Measurements from ENCODE around the gene ZNF700. TPM values are rescaled to one million over a fixed set of nuclear protein-coding genes. Genes with fewer than 3 reads are reported as not detected.

Gene ZNF700
- total and polyA plus RNA-seq, 9 of the 15 experiments (the other 6 are each of a cell fraction or from before 2014, with no cell fraction given) = 10.3 to 24.7 (median 14.1) TPM

GRCh38 chr19:11890634-11891033 lies 34.3 kb upstream of the ZNF700 start:
- H3K4me1 ChIP-seq (replicated peaks in 1 of 2; ENCODE audit: control insufficient read depth in 2 of 2, insufficient read depth in 2 of 2, low read length in 2 of 2) = peaks cover 14 to 21% of the 10 kb centered on the region in 2 experiments; a peak in 4 of 5 replicates
- H3K36me3 ChIP-seq (ENCODE audit: control insufficient read depth, insufficient read depth, low read length) = no peaks in the 10 kb centered on the region
- H3K9ac ChIP-seq (ENCODE audit: insufficient read depth in 1 of 2, low read depth in 2 of 2, low read length in 2 of 2) = no peak overlapping the region
- H3K9me3 ChIP-seq (replicated peaks; ENCODE audit: control insufficient read depth, insufficient read depth, low read depth, low read length) = no peaks in the 10 kb centered on the region
- no peaks in the 10 kb centered on the region for H3K79me2 ChIP-seq (ENCODE audit: control insufficient read depth, insufficient read depth, low read length)
- no peak overlapping the region for H3K27ac ChIP-seq (ENCODE audit: extremely low read depth, low read depth, low read length)
- FAIRE-seq (no peak), DNase-seq (ENCODE audit: extremely low read depth in 1 of 4, low spot score in 3 of 4) (no peak), ATAC-seq (no peak)
- ChIA-PET POLR2A (no interaction called here), CTCF (ENCODE audit: low intra/inter-chr PET ratio) (interaction anchor here (0.5 kb wide), 1 partner anchor 1132 kb away, joined by 3 read pairs; no protein-coding TSS in a partner anchor)
- TF ChIP-seq ZNF507 (tag; conservative IDR thresholded peaks at IDR 0.05) = no peak
- TF ChIP-seq TCFL5 (CRISPR knock-in tag; conservative IDR thresholded peaks at IDR 0.05) = no peak
- no peak for TF ChIP-seq GATAD2A (IDR thresholded peaks at IDR 0.05)
- no peak for TF ChIP-seq KAT7 (CRISPR knock-in tag; IDR thresholded peaks at IDR 0.05; ENCODE audit: borderline replicate concordance)
- H3K9me1 ChIP-seq (ENCODE audit: control insufficient read depth, insufficient read depth, low read length) = no peaks in the 10 kb centered on the region
- no peaks in the 10 kb centered on the region for H3K27me3 ChIP-seq (ENCODE audit: control insufficient read depth in 2 of 2, insufficient read depth in 2 of 2, low read length in 2 of 2)
- no peak overlapping the region for H3K4me2 ChIP-seq (ENCODE audit: insufficient read depth, low read length)
- in situ Hi-C loops (cut with MboI) = no loop called here
- intact Hi-C loops (cut with micrococcal nuclease) = no loop called here
- WGBS (ENCODE audit: insufficient coverage, low coverage, missing lambda C conversion rate) = 62% methylated on average over 5 of the region's 5 CpGs
- no TSS peak for BruUV-seq (replicated peaks)
- no peaks in the 10 kb centered on the region for H4K20me1 ChIP-seq (replicated peaks; ENCODE audit: control insufficient read depth, insufficient read depth, low read length)
- H3K4me3 ChIP-seq = no peak overlapping the region
- H2AFZ ChIP-seq (ENCODE audit: low read depth, low read length) = no peak overlapping the region

GRCh38 chr19:11894851-11895250 lies 30.1 kb upstream of the ZNF700 start:
- CTCF ChIA-PET (ENCODE audit: low intra/inter-chr PET ratio) = no interaction called here
- H3K9me1 ChIP-seq (ENCODE audit: control insufficient read depth, insufficient read depth, low read length) = no peaks in the 10 kb centered on the region
- H4K20me1 ChIP-seq (replicated peaks; ENCODE audit: control insufficient read depth, insufficient read depth, low read length) = no peaks in the 10 kb centered on the region
- no peaks in the 10 kb centered on the region for H3K9me3 ChIP-seq (replicated peaks; ENCODE audit: control insufficient read depth, insufficient read depth, low read depth, low read length)
- WGBS (ENCODE audit: insufficient coverage, low coverage, missing lambda C conversion rate) = 18% methylated on average over 6 of the region's 6 CpGs
- DNase-seq (ENCODE audit: extremely low read depth in 1 of 4, low spot score in 3 of 4) (peak in 1 of 4 experiments; percentile 30), ATAC-seq (peak; percentile 63), FAIRE-seq (peak; percentile 58)
- H3K4me3 ChIP-seq = no peak overlapping the region
- H3K27ac ChIP-seq (ENCODE audit: extremely low read depth, low read depth, low read length) = no peak overlapping the region
- no peaks in the 10 kb centered on the region for H3K27me3 ChIP-seq (ENCODE audit: control insufficient read depth in 2 of 2, insufficient read depth in 2 of 2, low read length in 2 of 2)
- no peaks in the 10 kb centered on the region for H3K36me3 ChIP-seq (ENCODE audit: control insufficient read depth, insufficient read depth, low read length)
- POLR2A ChIA-PET = no interaction called here
- intact Hi-C loops (cut with micrococcal nuclease) = no loop called here
- H3K4me1 ChIP-seq (replicated peaks in 1 of 2; ENCODE audit: control insufficient read depth in 2 of 2, insufficient read depth in 2 of 2, low read length in 2 of 2) = peaks cover 0 to 6% of the 10 kb centered on the region in 2 experiments; a peak in 3 of 5 replicates
- H3K9ac ChIP-seq (ENCODE audit: insufficient read depth in 1 of 2, low read depth in 2 of 2, low read length in 2 of 2) = no peak overlapping the region
- no peak overlapping the region for H2AFZ ChIP-seq (ENCODE audit: low read depth, low read length)
- no peaks in the 10 kb centered on the region for H3K79me2 ChIP-seq (ENCODE audit: control insufficient read depth, insufficient read depth, low read length)
- in situ Hi-C loops (cut with MboI) = no loop called here
- H3K4me2 ChIP-seq (ENCODE audit: insufficient read depth, low read length) = no peak overlapping the region
- no TSS peak for BruUV-seq (replicated peaks)
- no peak for TF ChIP-seq ZNF707 (CRISPR knock-in tag; conservative IDR thresholded peaks at IDR 0.05)
- TF ChIP-seq TRIM25 (IDR thresholded peaks at IDR 0.05; ENCODE audit: borderline replicate concordance) = no peak
- no peak for TF ChIP-seq EWSR1 (IDR thresholded peaks at IDR 0.05; ENCODE audit: borderline replicate concordance, low read depth, partially characterized antibody)
- TF ChIP-seq ELK1 (CRISPR knock-in tag; IDR thresholded peaks at IDR 0.05) = no peak
- peak; percentile 24; the same call in 1 of the 2 replicates for TF ChIP-seq ARID1B (IDR thresholded peaks at IDR 0.05)
- no peak for TF ChIP-seq CREB1 (IDR thresholded peaks at IDR 0.05)
- TF ChIP-seq CREB1 (CRISPR knock-in tag; IDR thresholded peaks at IDR 0.05) = no peak
- no peak for TF ChIP-seq ZNF655 (CRISPR knock-in tag; IDR thresholded peaks at IDR 0.05)
- no peak for TF ChIP-seq HIVEP1 (CRISPR knock-in tag; IDR thresholded peaks at IDR 0.05)
- no peak for TF ChIP-seq RBM39 (optimal IDR thresholded peaks at IDR 0.05; ENCODE audit: low read depth, low read length)
